GM12878 (cell line): ENCODE measurements around the gene MYO15A. TPM values are rescaled to one million over a fixed set of nuclear protein-coding genes. Genes with fewer than 3 reads are reported as not detected.

ENCODE experiments used
- ATAC-seq: fragments of 200-7000 bp; cut with Tn5 transposase; 3 replicates; pipeline ENCODE4 v1.9.1; 2020; ENCODE audit warnings: mild to moderate bottlenecking, moderate library complexity
- BruUV-seq: library from RNA; stranded (reverse); fragments of 400-500 nt; replicated peaks from 2 replicates; lab custom pipeline; 2021; lab: Mats Ljungman, UMichigan
- CTCF ChIA-PET: fragments of 300-600 bp; sonication (Branson Sonifier 250); formaldehyde crosslinking; extraction: SDS; loops from one replicate; lab custom pipeline; 2021; ENCODE audit warnings: inconsistent platforms; lab: Yijun Ruan, JAX
- POLR2A ChIA-PET: fragments of 350-600 bp; formaldehyde crosslinking; extraction: SDS; loops from one replicate; lab custom pipeline; 2021; ENCODE audit warnings: inconsistent platforms; lab: Charles Lee
- RAD21 ChIA-PET: fragments of 300-600 bp; sonication (Branson Sonifier 250); formaldehyde crosslinking; loops from one replicate; lab custom pipeline; 2023; ENCODE audit warnings: antibody characterized with exemption; ENCODE audit not compliant: unreplicated experiment; lab: Charles Lee
- SMC1A ChIA-PET: fragments of 300-600 bp; sonication (Branson Sonifier 250); formaldehyde crosslinking; loops from one replicate; lab custom pipeline; 2023; ENCODE audit not compliant: unreplicated experiment, uncharacterized antibody; lab: Charles Lee
- DNase-seq: peaks from one replicate; pipeline ENCODE4 v3.0.0-alpha.2; 2011; ENCODE audit warnings: low read depth, low spot score
- FAIRE-seq: peaks from 3 replicates; lab custom pipeline; 2011; peaks lifted over from hg19 to GRCh38; lab: Jason Lieb, UNC
- H2AFZ ChIP-seq: 2 replicates; pipeline ENCODE4 v1.6.0; 2011; ENCODE audit warnings: low read depth, low read length, control low read depth; ENCODE audit not compliant: control insufficient read depth
- H3K27ac ChIP-seq: 2 replicates; pipeline ENCODE4 v1.5.1; 2011; ENCODE audit warnings: control low read depth; ENCODE audit not compliant: control insufficient read depth, insufficient read depth
- H3K27me3 ChIP-seq, 2 experiments: replicated peaks in 1 of 2; 2 replicates each; pipeline versions ENCODE4 v1.6.0 to v1.6.1; 2011; ENCODE audit warnings: low read length in 1 of 2; ENCODE audit not compliant: control insufficient read depth in 2 of 2, insufficient read depth in 2 of 2
- H3K36me3 ChIP-seq, 2 experiments: 2 replicates each; pipeline ENCODE4 v1.5.1; 2011; ENCODE audit warnings: low read length in 1 of 2; ENCODE audit not compliant: control insufficient read depth in 2 of 2, insufficient read depth in 2 of 2
- H3K4me1 ChIP-seq: 2 replicates; pipeline ENCODE4 v1.6.1; 2011; ENCODE audit warnings: mild to moderate bottlenecking, low read length, moderate library complexity, mixed read lengths; ENCODE audit not compliant: control insufficient read depth, insufficient read depth
- H3K4me2 ChIP-seq: 2 replicates; pipeline ENCODE4 v1.6.0; 2011; ENCODE audit warnings: control low read depth; ENCODE audit not compliant: control insufficient read depth, insufficient read depth
- H3K4me3 ChIP-seq: fragments of 200-600 bp; sonication (generic); 2 replicates; pipeline ENCODE4 v1.5.1; 2016
- H3K79me2 ChIP-seq: 2 replicates; pipeline ENCODE4 v1.6.0; 2011; ENCODE audit warnings: low read length; ENCODE audit not compliant: control insufficient read depth, insufficient read depth
- H3K9ac ChIP-seq: 2 replicates; pipeline ENCODE4 v1.8.0; 2011; ENCODE audit warnings: low read length, control low read depth, mixed read lengths; ENCODE audit not compliant: control insufficient read depth, insufficient read depth
- H3K9me3 ChIP-seq: replicated peaks from 3 replicates; pipeline ENCODE4 v1.5.1; 2011; ENCODE audit warnings: mild to moderate bottlenecking, low read length; ENCODE audit not compliant: control insufficient read depth, insufficient read depth
- H4K20me1 ChIP-seq: 2 replicates; pipeline ENCODE4 v1.6.0; 2011; ENCODE audit not compliant: control insufficient read depth, insufficient read depth
- ATF7 ChIP-seq: fragments of 450-650 bp; IDR thresholded peaks from 2 replicates; pipeline ENCODE4 v1.6.1; 2016; ENCODE audit warnings: low read depth, mild to moderate bottlenecking
- BHLHE40 ChIP-seq, 2 experiments: fragments of 450-650 bp in 1 of 2; IDR thresholded peaks; 2 replicates each; pipeline ENCODE4 v1.6.1; 2011 to 2017; ENCODE audit warnings: low read depth in 2 of 2, borderline replicate concordance in 1 of 2, improper control_type of control experiment in 1 of 2, low read length in 1 of 2, mild to moderate bottlenecking in 1 of 2
- BMI1 ChIP-seq: fragments of 450-650 bp; IDR thresholded peaks from 2 replicates; pipeline ENCODE4 v1.6.1; 2016; ENCODE audit warnings: mild to moderate bottlenecking, moderate library complexity, borderline replicate concordance
- IRF4 ChIP-seq: IDR thresholded peaks from 2 replicates; pipeline ENCODE4 v1.6.1; 2011; ENCODE audit warnings: low read depth, low read length
- LARP7 ChIP-seq: fragments of 450-650 bp; IDR thresholded peaks from 2 replicates; pipeline ENCODE4 v1.6.1; 2017; ENCODE audit warnings: mild to moderate bottlenecking
- MTA3 ChIP-seq: IDR thresholded peaks from 2 replicates; pipeline ENCODE4 v1.6.1; 2012; ENCODE audit warnings: low read length, inconsistent platforms, borderline replicate concordance
- NFXL1 ChIP-seq: fragments of 450-650 bp; IDR thresholded peaks from 2 replicates; pipeline ENCODE4 v1.6.1; 2017; ENCODE audit warnings: antibody characterized with exemption, mild to moderate bottlenecking, borderline replicate concordance
- SPI1 ChIP-seq: IDR thresholded peaks from 2 replicates; pipeline ENCODE4 v1.6.1; 2011; ENCODE audit warnings: low read depth, mild to moderate bottlenecking, low read length, moderate library complexity, borderline replicate concordance; ENCODE audit not compliant: insufficient read depth
- TCF7 ChIP-seq: IDR thresholded peaks from 2 replicates; pipeline ENCODE4 v1.6.1; 2014; ENCODE audit warnings: antibody characterized with exemption, borderline replicate concordance
- ZNF274 ChIP-seq: IDR thresholded peaks from one replicate; pipeline ENCODE4 v1.8.0; 2011; ENCODE audit not compliant: insufficient read length, insufficient read depth
- WGBS: methylation state at CpG from one replicate; pipeline ENCODE4 v1.1.6; 2016; ENCODE audit warnings: low lambda C conversion rate; ENCODE audit not compliant: insufficient replicate concordance, insufficient coverage; ENCODE audit errors: missing lambda C conversion rate; 5-methylcytosine and 5-hydroxymethylcytosine counted together
- in situ Hi-C: fragments of 300-500 bp; cut with MboI; formaldehyde crosslinking; loops from 9 replicates; pipeline ENCODE4 v1.14.3; 2018; ENCODE audit warnings: mixed read lengths
- intact Hi-C: fragments of 100-400 bp; cut with micrococcal nuclease; formaldehyde crosslinking; loops from one replicate; pipeline ENCODE4 v1.14.2; 2022; ENCODE audit not compliant: unreplicated experiment
- polyA plus RNA-seq, 11 experiments: library from polyadenylated mRNA; depleted of rRNA in 4 of 11; unstranded in 6 of 11; stranded (reverse) in 5 of 11; fragments of >200 nt; fragmentation: Nextera tagmentation in 4 of 11; fragmentation: Illumina TruSeq in 1 of 11; extraction: Ambion mirVana in 4 of 11; extraction: Trizol in 1 of 11; gene quantifications; 1 replicate in 1 of 11; 2 replicates in 10 of 11; pipeline versions ENCODE4 v1.2.1 to v1.2.3, GENCODE V29; 2011 to 2016; ENCODE audit warnings: inconsistent platforms in 2 of 11, missing spikeins in 2 of 11, low read depth in 1 of 11
- total RNA-seq, 4 experiments: library from RNA; depleted of rRNA in 3 of 4; stranded (reverse); fragments of >200 nt in 3 of 4; fragmentation: Illumina TruSeq in 1 of 4; extraction: Trizol in 1 of 4; gene quantifications; 2 replicates each; pipeline versions ENCODE4 v1.2.1 to v1.2.3, GENCODE V29; 2013 to 2021
- TF ChIP-seq, protein P1 (sequence below): IDR thresholded peaks from 2 replicates; pipeline ENCODE4 v1.6.1; 2012; ENCODE audit warnings: improper control_type of control experiment, low read depth, low read length; ENCODE audit not compliant: insufficient replicate concordance
- TF ChIP-seq, protein P2 (sequence below): fragments of 450-650 bp; IDR thresholded peaks from 2 replicates; pipeline ENCODE4 v1.6.1; 2017; ENCODE audit warnings: mild to moderate bottlenecking, moderate library complexity

The MYO15A gene
- total and polyA plus RNA-seq, 10 of the 15 experiments (the other 5 are each of a cell fraction or from before 2014, with no cell fraction given), result 0.03 to 0.77 (median 0.21) TPM; not detected in 4

DNA sequence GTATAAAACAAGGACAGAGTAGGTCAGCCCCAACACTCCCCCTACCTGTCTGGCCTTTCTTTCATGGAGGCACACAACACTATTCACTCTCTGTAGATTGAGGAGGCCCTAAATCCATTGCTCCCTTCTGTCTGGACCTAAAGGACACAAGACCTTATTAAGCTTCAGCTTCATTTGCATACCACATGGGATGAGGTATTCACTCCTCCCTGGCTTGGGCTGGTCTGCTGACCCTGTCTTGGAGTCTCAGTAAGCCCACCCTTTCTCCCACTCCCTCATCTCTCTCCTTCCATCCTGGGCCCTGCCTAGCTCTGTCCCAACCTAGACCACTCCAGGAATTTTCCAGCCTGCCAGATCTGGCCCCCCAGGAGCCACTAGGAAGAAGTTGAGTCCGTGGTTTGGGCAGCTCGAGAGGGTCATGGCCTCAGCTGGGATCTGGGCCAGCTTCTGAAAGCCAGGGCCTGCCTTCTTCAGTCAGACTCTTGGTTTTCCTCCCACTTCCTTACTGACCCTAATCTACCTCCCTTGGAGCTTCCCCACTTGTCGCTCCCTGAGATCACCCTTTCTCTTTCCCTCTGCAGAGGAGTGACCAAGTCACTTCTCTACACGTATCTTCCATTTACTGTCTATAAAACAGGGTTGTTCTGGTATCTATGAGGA, 110.3 kb downstream of the MYO15A start:
- Histone ChIP-seq H4K20me1 (no peaks in the 10 kb centered on the region), H3K79me2 (no peaks in the 10 kb centered on the region), H2AFZ (no peak overlapping the region), H3K36me3 (no peaks in the 10 kb centered on the region), H3K27ac (no peak overlapping the region), H3K27me3 (no peaks in the 10 kb centered on the region), H3K4me3 (no peak overlapping the region), H3K4me1 (peaks cover 10% of the 10 kb centered on the region), H3K9ac (no peak overlapping the region), H3K4me2 (no peak overlapping the region), H3K9me3 (no peaks in the 10 kb centered on the region)
- POLR2A ChIA-PET, result no interaction called here
- no peak for TF ChIP-seq NFXL1
- no peak for TF ChIP-seq IRF4
- no peak for TF ChIP-seq ZNF274
- no peak for TF ChIP-seq TCF7
- TF ChIP-seq BHLHE40 (IDR thresholded peaks at IDR 0.05; ENCODE audit: borderline replicate concordance in 1 of 2, low read depth in 2 of 2, low read length in 1 of 2), result no peak
- TF ChIP-seq MTA3, result no peak
- TF ChIP-seq, protein P1, sequence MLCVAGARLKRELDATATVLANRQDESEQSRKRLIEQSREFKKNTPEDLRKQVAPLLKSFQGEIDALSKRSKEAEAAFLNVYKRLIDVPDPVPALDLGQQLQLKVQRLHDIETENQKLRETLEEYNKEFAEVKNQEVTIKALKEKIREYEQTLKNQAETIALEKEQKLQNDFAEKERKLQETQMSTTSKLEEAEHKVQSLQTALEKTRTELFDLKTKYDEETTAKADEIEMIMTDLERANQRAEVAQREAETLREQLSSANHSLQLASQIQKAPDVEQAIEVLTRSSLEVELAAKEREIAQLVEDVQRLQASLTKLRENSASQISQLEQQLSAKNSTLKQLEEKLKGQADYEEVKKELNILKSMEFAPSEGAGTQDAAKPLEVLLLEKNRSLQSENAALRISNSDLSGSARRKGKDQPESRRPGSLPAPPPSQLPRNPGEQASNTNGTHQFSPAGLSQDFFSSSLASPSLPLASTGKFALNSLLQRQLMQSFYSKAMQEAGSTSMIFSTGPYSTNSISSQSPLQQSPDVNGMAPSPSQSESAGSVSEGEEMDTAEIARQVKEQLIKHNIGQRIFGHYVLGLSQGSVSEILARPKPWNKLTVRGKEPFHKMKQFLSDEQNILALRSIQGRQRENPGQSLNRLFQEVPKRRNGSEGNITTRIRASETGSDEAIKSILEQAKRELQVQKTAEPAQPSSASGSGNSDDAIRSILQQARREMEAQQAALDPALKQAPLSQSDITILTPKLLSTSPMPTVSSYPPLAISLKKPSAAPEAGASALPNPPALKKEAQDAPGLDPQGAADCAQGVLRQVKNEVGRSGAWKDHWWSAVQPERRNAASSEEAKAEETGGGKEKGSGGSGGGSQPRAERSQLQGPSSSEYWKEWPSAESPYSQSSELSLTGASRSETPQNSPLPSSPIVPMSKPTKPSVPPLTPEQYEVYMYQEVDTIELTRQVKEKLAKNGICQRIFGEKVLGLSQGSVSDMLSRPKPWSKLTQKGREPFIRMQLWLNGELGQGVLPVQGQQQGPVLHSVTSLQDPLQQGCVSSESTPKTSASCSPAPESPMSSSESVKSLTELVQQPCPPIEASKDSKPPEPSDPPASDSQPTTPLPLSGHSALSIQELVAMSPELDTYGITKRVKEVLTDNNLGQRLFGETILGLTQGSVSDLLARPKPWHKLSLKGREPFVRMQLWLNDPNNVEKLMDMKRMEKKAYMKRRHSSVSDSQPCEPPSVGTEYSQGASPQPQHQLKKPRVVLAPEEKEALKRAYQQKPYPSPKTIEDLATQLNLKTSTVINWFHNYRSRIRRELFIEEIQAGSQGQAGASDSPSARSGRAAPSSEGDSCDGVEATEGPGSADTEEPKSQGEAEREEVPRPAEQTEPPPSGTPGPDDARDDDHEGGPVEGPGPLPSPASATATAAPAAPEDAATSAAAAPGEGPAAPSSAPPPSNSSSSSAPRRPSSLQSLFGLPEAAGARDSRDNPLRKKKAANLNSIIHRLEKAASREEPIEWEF, result no peak
- TF ChIP-seq ATF7, result no peak
- TF ChIP-seq BMI1, result no peak
- TF ChIP-seq, protein P2, sequence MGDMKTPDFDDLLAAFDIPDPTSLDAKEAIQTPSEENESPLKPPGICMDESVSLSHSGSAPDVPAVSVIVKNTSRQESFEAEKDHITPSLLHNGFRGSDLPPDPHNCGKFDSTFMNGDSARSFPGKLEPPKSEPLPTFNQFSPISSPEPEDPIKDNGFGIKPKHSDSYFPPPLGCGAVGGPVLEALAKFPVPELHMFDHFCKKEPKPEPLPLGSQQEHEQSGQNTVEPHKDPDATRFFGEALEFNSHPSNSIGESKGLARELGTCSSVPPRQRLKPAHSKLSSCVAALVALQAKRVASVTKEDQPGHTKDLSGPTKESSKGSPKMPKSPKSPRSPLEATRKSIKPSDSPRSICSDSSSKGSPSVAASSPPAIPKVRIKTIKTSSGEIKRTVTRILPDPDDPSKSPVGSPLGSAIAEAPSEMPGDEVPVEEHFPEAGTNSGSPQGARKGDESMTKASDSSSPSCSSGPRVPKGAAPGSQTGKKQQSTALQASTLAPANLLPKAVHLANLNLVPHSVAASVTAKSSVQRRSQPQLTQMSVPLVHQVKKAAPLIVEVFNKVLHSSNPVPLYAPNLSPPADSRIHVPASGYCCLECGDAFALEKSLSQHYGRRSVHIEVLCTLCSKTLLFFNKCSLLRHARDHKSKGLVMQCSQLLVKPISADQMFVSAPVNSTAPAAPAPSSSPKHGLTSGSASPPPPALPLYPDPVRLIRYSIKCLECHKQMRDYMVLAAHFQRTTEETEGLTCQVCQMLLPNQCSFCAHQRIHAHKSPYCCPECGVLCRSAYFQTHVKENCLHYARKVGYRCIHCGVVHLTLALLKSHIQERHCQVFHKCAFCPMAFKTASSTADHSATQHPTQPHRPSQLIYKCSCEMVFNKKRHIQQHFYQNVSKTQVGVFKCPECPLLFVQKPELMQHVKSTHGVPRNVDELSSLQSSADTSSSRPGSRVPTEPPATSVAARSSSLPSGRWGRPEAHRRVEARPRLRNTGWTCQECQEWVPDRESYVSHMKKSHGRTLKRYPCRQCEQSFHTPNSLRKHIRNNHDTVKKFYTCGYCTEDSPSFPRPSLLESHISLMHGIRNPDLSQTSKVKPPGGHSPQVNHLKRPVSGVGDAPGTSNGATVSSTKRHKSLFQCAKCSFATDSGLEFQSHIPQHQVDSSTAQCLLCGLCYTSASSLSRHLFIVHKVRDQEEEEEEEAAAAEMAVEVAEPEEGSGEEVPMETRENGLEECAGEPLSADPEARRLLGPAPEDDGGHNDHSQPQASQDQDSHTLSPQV, result no peak
- no peak for TF ChIP-seq SPI1
- no peak for TF ChIP-seq LARP7
- in situ Hi-C loops (no loop called here), intact Hi-C loops (no loop called here)
- no TSS peak for BruUV-seq
- CTCF ChIA-PET, result interaction anchor here (1.8 to 4.1 kb wide), 3 partner anchors 20 to 82 kb away, joined by 4 to 24 read pairs (median 7); no protein-coding TSS in a partner anchor
- RAD21 ChIA-PET, result interaction anchor here (1.0 kb wide), 1 partner anchor 31 kb away, joined by 3 read pairs; no protein-coding TSS in a partner anchor
- SMC1A ChIA-PET, result interaction anchor here (0.7 to 2.7 kb wide), 3 partner anchors 24 to 77 kb away, joined by 3 to 9 read pairs (median 3); no protein-coding TSS in a partner anchor
- ATAC-seq (no peak), FAIRE-seq (no peak), DNase-seq (no peak)
- WGBS, result 62% methylated on average over 4 of the region's 4 CpGs
